Keratinocyte (primary cell): Measurements from ENCODE around the gene SPATA16. TPM values are rescaled to one million over a fixed set of nuclear protein-coding genes. Genes with fewer than 3 reads are reported as not detected.

Experiments
- DNase-seq: peaks from one replicate; pipeline ENCODE4 v3.0.0-alpha.2; 2011; ENCODE audit warnings: low read depth, missing footprints, low spot score
- FAIRE-seq: peaks from 2 replicates; lab custom pipeline; 2011; peaks lifted over from hg19 to GRCh38; lab: Jason Lieb, UNC
- H2AFZ ChIP-seq: 2 replicates; pipeline ENCODE4 v1.6.0; 2012; ENCODE audit warnings: low read length, control low read depth, inconsistent platforms; ENCODE audit not compliant: control insufficient read depth
- H3K27ac ChIP-seq: 2 replicates; pipeline ENCODE4 v1.5.1; 2011; ENCODE audit warnings: low read length; ENCODE audit not compliant: control insufficient read depth, insufficient read depth
- H3K27me3 ChIP-seq: 3 replicates; pipeline ENCODE4 v1.6.0; 2011; ENCODE audit warnings: low read length; ENCODE audit not compliant: control insufficient read depth, insufficient read depth; ENCODE audit errors: extremely low read depth
- H3K36me3 ChIP-seq, 2 experiments: 2 replicates in 1 of 2; 3 replicates in 1 of 2; pipeline ENCODE4 v1.5.1; 2011; ENCODE audit warnings: low read length in 2 of 2, mild to moderate bottlenecking in 1 of 2; ENCODE audit not compliant: control insufficient read depth in 2 of 2, insufficient read depth in 2 of 2; ENCODE audit errors: extremely low read depth in 1 of 2
- H3K4me1 ChIP-seq: 3 replicates; pipeline ENCODE4 v1.5.1; 2011; ENCODE audit warnings: low read length; ENCODE audit not compliant: control insufficient read depth, insufficient read depth; ENCODE audit errors: extremely low read depth
- H3K4me2 ChIP-seq: 3 replicates; pipeline ENCODE4 v1.6.0; 2011; ENCODE audit warnings: low read depth, low read length; ENCODE audit not compliant: control insufficient read depth, insufficient read depth; ENCODE audit errors: extremely low read depth
- H3K4me3 ChIP-seq, 3 experiments: fragments of 200-600 bp in 1 of 3; sonication (generic) in 1 of 3; 2 replicates in 2 of 3; 3 replicates in 1 of 3; pipeline ENCODE4 v1.5.1; 2011 to 2016; ENCODE audit warnings: low read length in 3 of 3, mild to moderate bottlenecking in 3 of 3, control low read depth in 2 of 3, inconsistent platforms in 1 of 3, low read depth in 1 of 3, mixed read lengths in 1 of 3, mixed run types in 1 of 3, moderate library complexity in 1 of 3; ENCODE audit not compliant: control insufficient read depth in 2 of 3, insufficient read depth in 2 of 3; ENCODE audit errors: extremely low read depth in 1 of 3
- H3K79me2 ChIP-seq: 2 replicates; pipeline ENCODE4 v1.6.0; 2012; ENCODE audit warnings: low read length; ENCODE audit not compliant: control insufficient read depth, insufficient read depth
- H3K9ac ChIP-seq: 3 replicates; pipeline ENCODE4 v1.6.0; 2011; ENCODE audit warnings: low read length; ENCODE audit not compliant: control insufficient read depth, insufficient read depth; ENCODE audit errors: extremely low read depth
- H3K9me1 ChIP-seq: 3 replicates; pipeline ENCODE4 v1.6.0; 2011; ENCODE audit warnings: low read length; ENCODE audit not compliant: control insufficient read depth, insufficient read depth; ENCODE audit errors: extremely low read depth
- H3K9me3 ChIP-seq: 2 replicates; pipeline ENCODE4 v1.5.1; 2012; ENCODE audit warnings: low read depth, low read length; ENCODE audit not compliant: control insufficient read depth
- H4K20me1 ChIP-seq: 3 replicates; pipeline ENCODE4 v1.6.0; 2011; ENCODE audit warnings: low read length; ENCODE audit not compliant: control insufficient read depth, insufficient read depth; ENCODE audit errors: extremely low read depth
- CTCF ChIP-seq, 3 experiments: IDR thresholded peaks in 1 of 3; conservative IDR thresholded peaks in 1 of 3; optimal IDR thresholded peaks in 1 of 3; 2 replicates in 2 of 3; 3 replicates in 1 of 3; pipeline versions ENCODE3 to v1.5.1; 2011; ENCODE audit warnings: low read length in 3 of 3, mild to moderate bottlenecking in 3 of 3, moderate library complexity in 2 of 3, control low read depth in 1 of 3, inconsistent platforms in 1 of 3; ENCODE audit not compliant: insufficient read depth in 2 of 3; ENCODE audit errors: extremely low read depth in 1 of 3
- EZH2 ChIP-seq: IDR thresholded peaks from one replicate; pipeline ENCODE4 v1.6.1; 2012; ENCODE audit warnings: inconsistent platforms, mild to moderate bottlenecking, low read length, moderate library complexity
- dilution Hi-C: fragments of 300-500 bp; cut with MboI; formaldehyde crosslinking; loops from one replicate; pipeline ENCODE4 v1.7.0; 2020; ENCODE audit warnings: low sequenced_read_pairs; ENCODE audit not compliant: extremely low pct_ligation_motif_present
- polyA plus RNA-seq, 5 experiments: library from polyadenylated mRNA; depleted of rRNA in 3 of 5; stranded (reverse) in 3 of 5; stranded (forward) in 1 of 5; unstranded in 1 of 5; fragments of >200 nt; gene quantifications; 1 replicate in 1 of 5; 2 replicates in 3 of 5; 3 replicates in 1 of 5; pipeline versions ENCODE4 v1.2.1 to v1.2.3, GENCODE V29; 2011 to 2012; ENCODE audit warnings: missing spikeins in 2 of 5, low read depth in 1 of 5, low replicate concordance in 1 of 5

Gene SPATA16
- polyA plus RNA-seq, 1 donor (not counting 4 experiments of a cell fraction or from before 2014, with no cell fraction given): not detected

GRCh38 chr3:172984914-172985313 is 156.1 kb downstream of the SPATA16 start:
- FAIRE-seq (no peak), DNase-seq (no peak)
- no peaks in the 10 kb centered on the region for H3K79me2 ChIP-seq
- H3K27me3 ChIP-seq: no peaks in the 10 kb centered on the region
- H3K9me1 ChIP-seq: no peaks in the 10 kb centered on the region
- no peak overlapping the region for H3K4me2 ChIP-seq
- no peak overlapping the region for H3K27ac ChIP-seq
- H3K9me3 ChIP-seq: no peaks in the 10 kb centered on the region
- no peaks in the 10 kb centered on the region for H4K20me1 ChIP-seq
- H3K4me1 ChIP-seq: no peaks in the 10 kb centered on the region
- H3K36me3 ChIP-seq: no peaks in the 10 kb centered on the region
- H2AFZ ChIP-seq: no peak overlapping the region
- dilution Hi-C loops: no loop called here
- H3K9ac ChIP-seq: no peak overlapping the region
- H3K4me3 ChIP-seq: no peak overlapping the region
- TF ChIP-seq EZH2: no peak

GRCh38 chr3:172982736-172983364 is 158.2 kb downstream of the SPATA16 start:
- no peaks in the 10 kb centered on the region for H3K36me3 ChIP-seq
- dilution Hi-C loops: no loop called here
- H3K27ac ChIP-seq: no peak overlapping the region
- H3K4me3 ChIP-seq: no peak overlapping the region
- no peak overlapping the region for H3K9ac ChIP-seq
- H3K79me2 ChIP-seq: no peaks in the 10 kb centered on the region
- DNase-seq (no peak), FAIRE-seq (no peak)
- no peaks in the 10 kb centered on the region for H3K9me3 ChIP-seq
- H3K9me1 ChIP-seq: no peaks in the 10 kb centered on the region
- H4K20me1 ChIP-seq: no peaks in the 10 kb centered on the region
- H3K4me2 ChIP-seq: no peak overlapping the region
- no peak overlapping the region for H2AFZ ChIP-seq
- H3K27me3 ChIP-seq: no peaks in the 10 kb centered on the region
- TF ChIP-seq CTCF (optimal IDR thresholded peaks at IDR 0.05 in 1 of 3, IDR thresholded peaks at IDR 0.05 in 1 of 3, conservative IDR thresholded peaks at IDR 0.05 in 1 of 3; ENCODE audit: extremely low read depth in 1 of 3, insufficient read depth in 2 of 3, low read length in 3 of 3): no peak
- no peak for TF ChIP-seq EZH2
- H3K4me1 ChIP-seq: no peaks in the 10 kb centered on the region
